SK-N-DZ (cell line): Measurements from ENCODE around the gene TMCO2.

Source experiments
- DNase-seq: peaks from one replicate; pipeline ENCODE4 v3.0.0-alpha.2; 2015; ENCODE audit warnings: low spot score

Gene TMCO2

GRCh38 chr1:40257688-40258444, 10.1 kb downstream of the TMCO2 start, which contains the start of gene ZMPSTE24:
ZMPSTE24 (plus strand) TSS chr1:40258236; CDS start chr1:40258272, 36 bp downstream.
- DNase-seq: peak; percentile 97

- no peak for DNase-seq
Observed at GRCh38 chr1:40258445-40258769, 10.7 kb downstream of the TMCO2 start.

- DNase-seq: no peak
Observed at GRCh38 chr1:40264354-40264781, 16.6 kb downstream of the TMCO2 start.

- DNase-seq: no peak
Observed at GRCh38 chr1:40265298-40265697, 17.6 kb downstream of the TMCO2 start.

DNA sequence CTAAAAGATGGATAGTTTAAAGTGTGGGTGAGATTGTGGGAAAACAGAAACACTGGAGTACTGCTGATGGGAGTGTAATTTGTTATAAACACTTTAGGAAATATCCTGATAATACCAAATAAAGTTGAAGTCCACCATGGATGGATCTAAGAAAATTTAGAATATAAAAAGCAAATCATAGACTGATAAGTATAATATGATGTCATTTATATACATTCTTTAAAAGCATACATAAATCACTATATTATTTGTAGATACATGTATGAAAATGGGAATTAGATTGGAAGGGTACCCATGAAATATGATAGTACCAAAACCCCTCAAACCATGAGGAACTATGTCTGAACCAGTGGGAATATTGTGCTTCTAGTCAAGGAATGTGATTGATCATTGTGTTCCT, 18.2 kb downstream of the TMCO2 start:
- no peak for DNase-seq

- no peak for DNase-seq
Observed at GRCh38 chr1:40266786-40267535, 19.2 kb downstream of the TMCO2 start.

DNA sequence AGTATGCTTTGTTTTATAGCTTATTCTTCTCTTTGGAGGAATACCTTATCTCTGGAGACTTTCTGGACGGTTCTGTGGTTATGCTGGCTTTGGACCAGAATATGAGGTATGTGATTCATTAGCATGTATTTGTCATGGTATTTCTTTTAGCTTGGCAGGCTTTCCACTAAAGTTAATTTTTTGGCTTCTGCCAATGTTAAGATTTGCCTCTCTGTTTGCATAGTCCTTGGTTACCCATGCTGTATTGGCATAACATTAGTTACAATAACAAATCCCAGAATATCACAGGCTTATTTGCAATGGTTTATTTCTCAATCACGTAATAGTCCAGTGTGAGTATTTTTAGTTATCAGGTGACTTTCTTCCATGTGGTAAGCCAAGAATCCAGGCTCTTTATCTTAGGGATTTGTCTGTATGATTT, 20.0 kb downstream of the TMCO2 start:
- DNase-seq: no peak

GRCh38 chr1:40268211-40268610, 20.5 kb downstream of the TMCO2 start:
- no peak for DNase-seq

DNA sequence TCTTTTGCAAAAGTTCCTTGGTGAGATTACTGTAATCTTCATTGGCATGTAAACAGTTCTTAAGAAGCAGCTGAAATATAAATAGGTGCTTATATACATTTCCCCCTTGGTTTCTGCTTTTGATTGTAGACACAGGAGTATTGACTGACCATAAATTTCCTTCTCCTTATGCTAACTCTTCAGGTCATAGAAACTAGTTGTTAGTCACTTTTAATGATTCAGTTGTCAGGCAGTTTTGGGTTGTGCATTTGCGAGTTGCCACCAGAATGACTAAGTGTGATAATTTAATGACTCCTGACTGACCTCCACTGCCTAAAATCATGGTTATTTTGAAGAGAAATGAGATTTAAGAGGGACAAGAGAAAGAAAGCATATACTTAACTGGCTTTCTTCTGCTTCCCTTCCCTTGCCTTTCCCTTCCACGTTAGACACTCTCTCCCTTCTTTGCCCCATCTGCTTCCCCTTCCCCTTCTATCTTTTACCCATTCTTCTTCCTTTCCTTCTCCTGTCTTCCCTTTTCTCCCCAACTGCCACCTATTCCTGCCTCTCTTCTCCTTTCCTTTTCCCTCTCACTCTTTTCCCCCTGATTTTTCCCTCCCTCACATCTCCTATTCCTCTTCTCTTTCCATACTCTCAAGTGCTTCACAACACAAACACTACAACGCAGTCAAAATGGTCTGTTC, 22.6 kb downstream of the TMCO2 start:
- DNase-seq: no peak

- DNase-seq: no peak
Observed at GRCh38 chr1:40272653-40273213, 25.0 kb downstream of the TMCO2 start.

DNA sequence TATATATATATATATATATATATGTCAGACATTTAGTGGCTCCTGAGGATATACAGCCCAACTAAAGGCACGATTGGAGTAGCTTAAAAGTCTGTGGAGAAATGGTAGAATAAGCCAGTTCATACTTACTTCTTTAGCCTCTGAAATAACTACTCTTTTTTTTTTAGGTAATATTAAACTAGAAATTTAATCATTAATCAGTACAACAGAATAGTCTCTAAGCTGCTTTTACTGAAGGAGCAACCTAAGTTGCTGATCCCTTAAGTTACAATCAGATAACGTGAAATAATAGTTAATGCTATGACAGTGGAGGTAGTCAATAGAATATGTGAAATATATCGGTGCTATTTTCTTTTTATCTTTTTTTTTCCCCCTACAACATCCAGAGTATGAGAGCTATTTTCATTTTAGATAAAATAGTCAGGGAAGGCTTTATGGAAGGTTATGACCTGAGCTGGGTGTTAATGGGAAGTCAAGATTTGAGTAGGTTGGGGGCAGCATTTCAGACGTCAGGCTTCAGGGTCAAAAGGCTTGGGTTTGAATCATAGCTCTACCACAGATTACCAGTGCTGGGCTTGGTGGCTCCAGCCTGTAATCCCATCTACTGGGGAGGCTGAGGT, 25.9 kb downstream of the TMCO2 start:
- DNase-seq: no peak

- no peak for DNase-seq
Observed at GRCh38 chr1:40274331-40274730, 26.6 kb downstream of the TMCO2 start.

GRCh38 chr1:40276122-40276521, 28.4 kb downstream of the TMCO2 start:
- DNase-seq: no peak

DNA sequence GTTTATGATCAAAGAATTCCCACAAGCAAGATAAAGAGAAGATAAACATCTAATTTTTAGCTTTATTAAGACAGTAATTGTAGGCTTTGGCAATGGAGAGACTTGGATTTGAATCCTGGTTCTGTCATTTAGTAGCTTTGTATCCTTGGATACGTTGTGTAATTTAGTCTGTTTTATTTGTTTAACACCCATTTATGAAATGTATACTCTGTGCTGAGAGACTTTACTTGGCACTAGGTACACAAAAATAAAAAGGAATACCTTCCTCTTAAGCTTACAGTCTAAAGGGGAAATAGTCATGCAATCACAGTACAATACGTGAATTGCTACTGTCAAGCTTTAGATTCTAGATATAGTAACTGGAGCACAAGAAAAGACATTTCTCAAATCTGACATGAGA, 34.1 kb downstream of the TMCO2 start:
- DNase-seq: no peak

DNA sequence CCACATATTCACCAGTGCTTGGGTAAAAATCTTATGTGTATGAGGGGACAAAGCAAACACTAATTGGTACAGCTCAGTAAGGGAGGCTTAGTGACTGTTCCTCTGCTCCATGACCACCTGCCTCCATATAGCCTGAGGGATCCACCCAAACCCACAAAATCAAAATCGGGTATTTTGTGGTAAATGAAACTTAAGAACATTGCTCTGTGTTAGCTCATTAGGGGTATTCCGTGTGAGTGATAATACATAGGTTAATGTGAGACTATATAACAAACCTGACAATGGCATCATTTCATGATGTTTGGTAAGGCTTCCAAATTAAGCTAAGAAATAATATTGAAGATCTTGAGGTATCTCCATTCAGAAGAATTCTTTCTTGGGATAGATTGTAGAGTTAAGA, 43.6 kb downstream of the TMCO2 start:
- no peak for DNase-seq

- no peak for DNase-seq
Observed at GRCh38 chr1:40299366-40300248, 51.9 kb downstream of the TMCO2 start.

DNA sequence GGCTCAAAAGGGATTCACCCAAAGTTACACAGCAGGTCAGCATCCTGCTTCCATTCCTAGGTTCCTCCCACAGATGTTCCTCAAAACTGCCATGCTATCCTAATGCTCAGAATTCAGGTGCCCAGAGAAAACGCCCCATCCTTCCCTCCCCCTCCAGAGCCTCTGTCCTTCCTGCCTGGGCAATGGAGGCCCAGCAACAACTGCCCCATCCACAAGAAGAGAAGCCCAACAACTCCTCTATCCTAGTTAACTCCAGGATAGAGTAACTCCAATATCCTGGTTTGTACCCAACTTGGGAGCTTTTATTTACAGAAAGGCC, 52.5 kb downstream of the TMCO2 start:
- DNase-seq: no peak

- DNase-seq: no peak
Observed at GRCh38 chr1:40300651-40301050, 52.9 kb downstream of the TMCO2 start.

DNA sequence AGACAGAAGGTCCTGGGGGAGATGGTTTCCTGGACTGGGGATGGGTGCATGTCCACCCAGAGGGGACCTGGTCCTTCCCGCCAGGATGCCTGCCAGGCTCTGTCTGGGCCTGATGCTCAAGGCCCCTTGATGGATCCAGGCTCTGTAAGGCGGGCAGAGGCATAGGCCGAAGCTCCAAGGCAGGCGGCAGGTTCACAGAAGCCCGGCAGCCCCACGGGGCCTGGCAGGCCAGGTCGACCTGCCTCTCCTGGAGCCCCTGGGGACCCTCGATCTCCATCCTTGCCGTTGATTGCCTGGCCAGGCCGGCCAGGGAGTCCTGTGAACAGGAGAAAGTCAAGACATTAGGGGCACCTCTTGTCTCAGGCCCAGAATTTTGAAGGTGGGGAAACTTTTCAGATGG, 53.3 kb downstream of the TMCO2 start:
- no peak for DNase-seq
